HepG2 (cell line): Measurements from ENCODE around the gene PRKN. TPM values are rescaled to one million over a fixed set of nuclear protein-coding genes. Genes with fewer than 3 reads are reported as not detected.

Experiments
- ATAC-seq: fragments of 200-7000 bp; cut with Tn5 transposase; 3 replicates; pipeline ENCODE4 v1.9.1; 2020; ENCODE audit warnings: mild to moderate bottlenecking, moderate library complexity
- BruUV-seq: library from RNA; stranded (reverse); fragments of 400-500 nt; replicated peaks from 2 replicates; lab custom pipeline; 2021; lab: Mats Ljungman, UMichigan
- CTCF ChIA-PET: fragments of 300-600 bp; formaldehyde crosslinking; extraction: SDS; loops from one replicate; lab custom pipeline; 2021; ENCODE audit warnings: low total read pairs, inconsistent platforms, low intra/inter-chr PET ratio; lab: Yijun Ruan, JAX
- POLR2A ChIA-PET: fragments of 350-600 bp; sonication (Branson Sonifier 250); formaldehyde crosslinking; loops from one replicate; lab custom pipeline; 2020; ENCODE audit warnings: antibody characterized with exemption, inconsistent platforms; lab: Yijun Ruan, JAX
- DNase-seq: peaks from one replicate; pipeline ENCODE4 v3.0.0-alpha.2; 2015; ENCODE audit warnings: low spot score
- FAIRE-seq: peaks from 3 replicates; lab custom pipeline; 2011; peaks lifted over from hg19 to GRCh38; lab: Jason Lieb, UNC
- H2AFZ ChIP-seq: one replicate; pipeline ENCODE4 v1.6.1; 2011; ENCODE audit warnings: low read length, inconsistent platforms
- H3K27ac ChIP-seq: fragments of 300-600 bp; 3 replicates; pipeline ENCODE4 v1.8.0; 2011; ENCODE audit warnings: mixed run types, mild to moderate bottlenecking, mixed read lengths, low read length, inconsistent platforms; ENCODE audit not compliant: insufficient read depth; ENCODE audit errors: extremely low read length
- H3K27me3 ChIP-seq, 2 experiments: fragments of 200-600 bp in 1 of 2; 2 replicates in 1 of 2; 3 replicates in 1 of 2; pipeline versions ENCODE4 v1.6.0 to v1.8.0; 2011; ENCODE audit warnings: low read length in 2 of 2, mild to moderate bottlenecking in 2 of 2, moderate library complexity in 2 of 2, inconsistent platforms in 1 of 2; ENCODE audit not compliant: insufficient read depth in 2 of 2, control insufficient read depth in 1 of 2
- H3K36me3 ChIP-seq, 2 experiments: fragments of 200-600 bp in 1 of 2; replicated peaks in 1 of 2; 2 replicates in 1 of 2; 3 replicates in 1 of 2; pipeline versions ENCODE4 v1.5.1 to v1.8.0; 2011; ENCODE audit warnings: low read length in 2 of 2, inconsistent platforms in 1 of 2; ENCODE audit not compliant: insufficient read depth in 2 of 2, control insufficient read depth in 1 of 2
- H3K4me1 ChIP-seq: 2 replicates; pipeline ENCODE4 v1.5.1; 2012; ENCODE audit warnings: low read length, inconsistent platforms; ENCODE audit not compliant: insufficient read depth
- H3K4me2 ChIP-seq: 2 replicates; pipeline ENCODE4 v1.6.0; 2011; ENCODE audit warnings: low read depth, low read length, inconsistent platforms
- H3K4me3 ChIP-seq, 3 experiments: fragments of 200-600 bp in 1 of 3; sonication (generic), shearing (Covaris generic) in 1 of 3; replicated peaks in 1 of 3; 2 replicates each; pipeline ENCODE4 v1.5.1; 2011 to 2016; ENCODE audit warnings: low read length in 3 of 3, inconsistent platforms in 2 of 3, low read depth in 2 of 3, mild to moderate bottlenecking in 2 of 3, control low read depth in 1 of 3, mixed read lengths in 1 of 3; ENCODE audit not compliant: insufficient read depth in 1 of 3
- H3K79me2 ChIP-seq: one replicate; pipeline ENCODE4 v1.6.1; 2011; ENCODE audit warnings: low read length, inconsistent platforms; ENCODE audit not compliant: insufficient read depth
- H3K9ac ChIP-seq: 2 replicates; pipeline ENCODE4 v1.6.0; 2011; ENCODE audit warnings: mild to moderate bottlenecking, low read depth, low read length, inconsistent platforms; ENCODE audit not compliant: insufficient read depth
- H3K9me3 ChIP-seq: 2 replicates; pipeline ENCODE4 v1.5.1; 2012; ENCODE audit warnings: mild to moderate bottlenecking, low read length
- H4K20me1 ChIP-seq: 2 replicates; pipeline ENCODE4 v1.6.0; 2011; ENCODE audit warnings: inconsistent platforms, mild to moderate bottlenecking, low read length, moderate library complexity; ENCODE audit not compliant: insufficient read depth
- HIVEP1 ChIP-seq: sonication (generic); formaldehyde crosslinking; IDR thresholded peaks from 2 replicates; pipeline ENCODE4 v1.4.0; 2020; ENCODE audit warnings: mild to moderate bottlenecking, missing genetic modification reagents
- MAFF ChIP-seq: IDR thresholded peaks from 2 replicates; pipeline ENCODE4 v1.6.1; 2011; ENCODE audit warnings: low read depth, low read length, improper control_type of control experiment
- MAFK ChIP-seq, 2 experiments: IDR thresholded peaks in 1 of 2; conservative IDR thresholded peaks in 1 of 2; 2 replicates each; pipeline ENCODE4 v1.6.1; 2011; ENCODE audit warnings: improper control_type of control experiment in 2 of 2, low read length in 2 of 2
- MED1 ChIP-seq: sonication (generic); formaldehyde crosslinking; IDR thresholded peaks from 2 replicates; pipeline ENCODE4 v1.4.0; 2020; ENCODE audit warnings: missing genetic modification reagents
- NFKBIZ ChIP-seq: IDR thresholded peaks from 2 replicates; pipeline ENCODE4 v1.6.1; 2018; ENCODE audit warnings: missing genetic modification reagents, missing compliant biosample characterization
- NONO ChIP-seq, 2 experiments: fragments of 450-650 bp in 1 of 2; sonication (generic) in 1 of 2; formaldehyde crosslinking in 1 of 2; IDR thresholded peaks in 1 of 2; conservative IDR thresholded peaks in 1 of 2; 2 replicates each; pipeline versions ENCODE4 v1.6.1 to v1.8.0; 2017 to 2022; ENCODE audit warnings: mild to moderate bottlenecking in 1 of 2, missing genetic modification reagents in 1 of 2, moderate library complexity in 1 of 2
- POLR2A ChIP-seq, 2 experiments: IDR thresholded peaks; 2 replicates each; pipeline ENCODE4 v1.6.1; 2011; ENCODE audit warnings: low read depth in 2 of 2, low read length in 2 of 2, mild to moderate bottlenecking in 1 of 2, moderate library complexity in 1 of 2; ENCODE audit not compliant: insufficient read depth in 1 of 2
- POLR2AphosphoS5 ChIP-seq: IDR thresholded peaks from 2 replicates; pipeline ENCODE4 v1.6.1; 2012; ENCODE audit warnings: low read depth, low read length
- ZNF674 ChIP-seq: sonication (generic); formaldehyde crosslinking; IDR thresholded peaks from 2 replicates; pipeline ENCODE4 v1.5.0; 2020; ENCODE audit warnings: low read depth, mild to moderate bottlenecking, missing genetic modification reagents
- ZNF761 ChIP-seq: sonication (generic); formaldehyde crosslinking; conservative IDR thresholded peaks from 2 replicates; pipeline ENCODE4 v1.4.0; 2020; ENCODE audit warnings: mild to moderate bottlenecking, missing genetic modification reagents
- WGBS: methylation state at CpG from one replicate; pipeline ENCODE4 v1.1.6; 2017; ENCODE audit warnings: low lambda C conversion rate; 5-methylcytosine and 5-hydroxymethylcytosine counted together
- in situ Hi-C: cut with HindIII; loops from 2 replicates; pipeline ENCODE4 v1.10.0; 2017; ENCODE audit warnings: low pct_unique_long_range_greater_than_20kb; ENCODE audit not compliant: extremely low pct_ligation_motif_present
- intact Hi-C: fragments of 100-400 bp; cut with micrococcal nuclease; formaldehyde crosslinking; loops from one replicate; pipeline ENCODE4 v1.10.0; 2022; ENCODE audit not compliant: unreplicated experiment
- polyA plus RNA-seq, 8 experiments: library from polyadenylated mRNA; depleted of rRNA in 3 of 8; stranded (reverse) in 7 of 8; unstranded in 1 of 8; fragments of >200 nt; fragmentation: Illumina TruSeq in 4 of 8; extraction: Trizol in 4 of 8; gene quantifications; 2 replicates each; pipeline versions ENCODE4 v1.2.1 to v1.2.3, GENCODE V29; 2011 to 2016; ENCODE audit warnings: low read depth in 4 of 8, missing spikeins in 1 of 8, mixed read lengths in 1 of 8; ENCODE audit not compliant: insufficient read depth in 1 of 8
- total RNA-seq, 5 experiments: library from RNA; depleted of rRNA; stranded (reverse); fragments of >200 nt; fragmentation: Illumina TruSeq; extraction: Trizol; gene quantifications; 2 replicates each; pipeline ENCODE4 v1.2.3, GENCODE V29; 2016; ENCODE audit warnings: low read depth in 1 of 5
- TF ChIP-seq, protein P1 (sequence below): fragments of 450-650 bp; IDR thresholded peaks from 2 replicates; pipeline ENCODE4 v1.6.1; 2017; ENCODE audit warnings: mild to moderate bottlenecking

PRKN gene
- total and polyA plus RNA-seq, 2 of the 13 experiments (the other 11 are each of a cell fraction or from before 2014, with no cell fraction given), result 0.31 to 0.44 TPM

DNA sequence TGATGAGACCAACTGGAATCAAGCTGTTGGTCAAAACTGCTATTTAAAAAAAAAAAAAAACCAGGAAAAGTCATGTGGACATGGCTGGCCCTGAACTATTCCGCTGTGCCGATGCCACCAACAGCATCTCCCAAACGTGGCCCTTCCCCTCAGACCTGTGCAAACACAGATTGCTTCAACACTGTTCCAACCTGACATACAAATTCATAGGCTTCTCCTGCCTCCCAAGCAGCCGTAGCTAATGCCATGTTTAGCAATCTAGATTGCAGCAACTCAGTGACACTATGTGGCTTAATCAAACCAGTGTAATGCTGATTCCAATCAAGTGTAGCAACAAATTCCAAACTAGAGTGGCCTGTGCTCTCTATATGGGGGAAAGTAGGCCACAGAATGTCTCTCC, 16.2 kb downstream of the PRKN start (continued):
- TF ChIP-seq HIVEP1, result no peak
- no peak for TF ChIP-seq POLR2A (IDR thresholded peaks at IDR 0.05; ENCODE audit: insufficient read depth in 1 of 2, low read depth in 2 of 2, low read length in 2 of 2)
- no peak for TF ChIP-seq ZNF674
- no peak for TF ChIP-seq NFKBIZ (CRISPR knock-in tag)

DNA sequence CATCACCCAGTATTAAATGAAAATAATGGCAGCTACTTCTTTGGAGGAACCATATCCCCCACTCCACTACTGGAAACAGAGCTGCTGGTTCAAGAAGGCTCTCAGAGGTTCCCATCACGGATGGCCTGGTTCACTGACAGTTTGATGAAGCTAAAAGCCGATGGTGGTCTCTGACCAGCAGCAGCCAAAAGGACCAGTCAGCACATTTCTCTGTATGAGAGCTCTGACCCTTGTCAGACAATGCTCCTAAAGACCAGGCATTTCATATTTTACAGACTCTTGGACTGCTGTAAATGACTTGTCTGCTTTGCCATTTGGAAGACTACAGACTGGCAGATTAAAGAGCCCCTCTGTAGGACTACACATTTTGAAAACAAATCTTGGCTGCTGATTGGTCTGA, 16.6 kb downstream of the PRKN start:
- Histone ChIP-seq H4K20me1 (no peaks in the 10 kb centered on the region), H3K9ac (no peak overlapping the region)
- FAIRE-seq, result no peak
- CTCF ChIA-PET, result no interaction called here
- no peak for DNase-seq
- intact Hi-C loops, result no loop called here
- TF ChIP-seq POLR2AphosphoS5, result no peak
- TF ChIP-seq MAFF, result peak; percentile 72
- TF ChIP-seq MAFK (conservative IDR thresholded peaks at IDR 0.05 in 1 of 2, IDR thresholded peaks at IDR 0.05 in 1 of 2; ENCODE audit: low read length in 2 of 2), result peak; percentile 76 to 87
- TF ChIP-seq, all 625 proteins: peak for 2
- 0% methylated on average over 2 of the region's 2 CpGs for WGBS
- Histone ChIP-seq H3K27me3 (no peaks in the 10 kb centered on the region), H2AFZ (no peak overlapping the region), H3K79me2 (no peaks in the 10 kb centered on the region), H3K36me3 (no peaks in the 10 kb centered on the region), H3K4me2 (no peak overlapping the region), H3K27ac (no peak overlapping the region), H3K4me3 (no peak overlapping the region), H3K4me1 (no peaks in the 10 kb centered on the region), H3K9me3 (no peaks in the 10 kb centered on the region)
- ATAC-seq, result no peak
- POLR2A ChIA-PET, result no interaction called here
- BruUV-seq, result no TSS peak
- in situ Hi-C loops, result no loop called here

DNA sequence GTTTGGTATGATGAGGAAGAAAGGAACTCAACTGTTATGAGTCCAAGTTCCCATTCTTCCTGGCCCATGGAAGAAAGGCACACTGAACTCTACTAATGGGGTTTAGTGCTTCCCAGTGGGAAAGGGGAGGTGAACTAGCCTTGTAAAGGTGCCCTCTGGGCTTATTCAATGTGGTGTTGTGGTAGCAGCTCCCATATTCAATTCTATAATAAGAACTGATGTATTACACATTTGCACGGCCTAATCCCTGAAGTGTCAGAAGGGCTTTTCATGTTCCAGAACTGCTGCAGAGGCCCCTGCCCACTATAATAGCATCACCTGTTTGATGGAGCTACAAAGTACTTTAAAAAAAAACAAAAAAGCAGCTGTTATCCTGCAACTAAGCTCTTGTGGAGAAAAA, 17.1 kb downstream of the PRKN start:
- no peaks in the 10 kb centered on the region for H3K4me1 ChIP-seq
- ATAC-seq (no peak), FAIRE-seq (no peak), DNase-seq (no peak)
- H2AFZ ChIP-seq, result no peak overlapping the region
- no peaks in the 10 kb centered on the region for H3K27me3 ChIP-seq
- intact Hi-C loops, result no loop called here
- no peaks in the 10 kb centered on the region for H3K9me3 ChIP-seq
- H3K4me2 ChIP-seq, result no peak overlapping the region
- no peak overlapping the region for H3K4me3 ChIP-seq
- H3K79me2 ChIP-seq, result no peaks in the 10 kb centered on the region
- H3K27ac ChIP-seq, result no peak overlapping the region
- ChIA-PET CTCF (no interaction called here), POLR2A (no interaction called here)
- no peaks in the 10 kb centered on the region for H3K36me3 ChIP-seq
- BruUV-seq, result no TSS peak
- in situ Hi-C loops, result no loop called here
- TF ChIP-seq, protein P1, sequence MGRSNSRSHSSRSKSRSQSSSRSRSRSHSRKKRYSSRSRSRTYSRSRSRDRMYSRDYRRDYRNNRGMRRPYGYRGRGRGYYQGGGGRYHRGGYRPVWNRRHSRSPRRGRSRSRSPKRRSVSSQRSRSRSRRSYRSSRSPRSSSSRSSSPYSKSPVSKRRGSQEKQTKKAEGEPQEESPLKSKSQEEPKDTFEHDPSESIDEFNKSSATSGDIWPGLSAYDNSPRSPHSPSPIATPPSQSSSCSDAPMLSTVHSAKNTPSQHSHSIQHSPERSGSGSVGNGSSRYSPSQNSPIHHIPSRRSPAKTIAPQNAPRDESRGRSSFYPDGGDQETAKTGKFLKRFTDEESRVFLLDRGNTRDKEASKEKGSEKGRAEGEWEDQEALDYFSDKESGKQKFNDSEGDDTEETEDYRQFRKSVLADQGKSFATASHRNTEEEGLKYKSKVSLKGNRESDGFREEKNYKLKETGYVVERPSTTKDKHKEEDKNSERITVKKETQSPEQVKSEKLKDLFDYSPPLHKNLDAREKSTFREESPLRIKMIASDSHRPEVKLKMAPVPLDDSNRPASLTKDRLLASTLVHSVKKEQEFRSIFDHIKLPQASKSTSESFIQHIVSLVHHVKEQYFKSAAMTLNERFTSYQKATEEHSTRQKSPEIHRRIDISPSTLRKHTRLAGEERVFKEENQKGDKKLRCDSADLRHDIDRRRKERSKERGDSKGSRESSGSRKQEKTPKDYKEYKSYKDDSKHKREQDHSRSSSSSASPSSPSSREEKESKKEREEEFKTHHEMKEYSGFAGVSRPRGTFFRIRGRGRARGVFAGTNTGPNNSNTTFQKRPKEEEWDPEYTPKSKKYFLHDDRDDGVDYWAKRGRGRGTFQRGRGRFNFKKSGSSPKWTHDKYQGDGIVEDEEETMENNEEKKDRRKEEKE, result no peak
- TF ChIP-seq MED1 (no peak), ZNF761 (no peak), NONO (IDR thresholded peaks at IDR 0.05) (no peak), NONO (CRISPR knock-in tag; conservative IDR thresholded peaks at IDR 0.05) (no peak)
- 0% methylated on average over 1 of the region's 1 CpG for WGBS
- H3K9ac ChIP-seq, result no peak overlapping the region
- H4K20me1 ChIP-seq, result no peaks in the 10 kb centered on the region
